Stimulated activated CD4-positive, alpha-beta T cell treated with anti-CD3 and anti-CD28 coated beads, Interleukin-15, amount 100 ng/mL, for 48 hours (primary cell): ENCODE data around the gene UMAD1.

Experiments used
- DNase-seq, 2 donors: peaks; one replicate each; pipeline ENCODE4 v3.0.0-alpha.2; 2020; ENCODE audit warnings: low read depth in 2 of 2

Gene UMAD1

GRCh38 chr7:7640221-7641128, at the start of gene UMAD1:
Gene UMAD1 (plus strand): TSS chr7:7640752. CDS start chr7:7673372, 32,620 bp downstream.
- DNase-seq = peak; percentile 95 to 98

GRCh38 chr7:7595451-7595850, 45.1 kb upstream of the UMAD1 start:
- no peak for DNase-seq

GRCh38 chr7:7596176-7596575, 44.4 kb upstream of the UMAD1 start:
- DNase-seq = no peak

- DNase-seq = no peak
Measured at GRCh38 chr7:7607010-7607409, 33.5 kb upstream of the UMAD1 start.

- DNase-seq = no peak
Measured at GRCh38 chr7:7609330-7609729, 31.2 kb upstream of the UMAD1 start.

GRCh38 chr7:7612519-7612918, 28.0 kb upstream of the UMAD1 start:
- no peak for DNase-seq

- no peak for DNase-seq
Measured at GRCh38 chr7:7613210-7613609, 27.3 kb upstream of the UMAD1 start.

- no peak for DNase-seq
Measured at GRCh38 chr7:7614018-7614741, 26.4 kb upstream of the UMAD1 start.

- DNase-seq = no peak
Measured at GRCh38 chr7:7617550-7617949, 23.0 kb upstream of the UMAD1 start.

GRCh38 chr7:7618410-7618809, 22.1 kb upstream of the UMAD1 start:
- DNase-seq = no peak

- DNase-seq = no peak
Measured at GRCh38 chr7:7620236-7620635, 20.3 kb upstream of the UMAD1 start.

- DNase-seq = no peak
Measured at GRCh38 chr7:7620644-7621210, 19.8 kb upstream of the UMAD1 start.

- no peak for DNase-seq
Measured at GRCh38 chr7:7628476-7628875, 12.1 kb upstream of the UMAD1 start.

- no peak for DNase-seq
Measured at GRCh38 chr7:7630626-7631329, 9.8 kb upstream of the UMAD1 start.

GRCh38 chr7:7639421-7639820, 1.1 kb upstream of the UMAD1 start:
- no peak for DNase-seq

GRCh38 chr7:7639847-7640220, 718 bp upstream of the UMAD1 start:
- peak; percentile 28 to 40 for DNase-seq

- DNase-seq = no peak
Measured at GRCh38 chr7:7641129-7641663, 644 bp downstream of the UMAD1 start.

GRCh38 chr7:7642081-7642480, 1.5 kb downstream of the UMAD1 start:
- no peak for DNase-seq

- no peak for DNase-seq
Measured at GRCh38 chr7:7647495-7648036, 7.0 kb downstream of the UMAD1 start.

- no peak for DNase-seq
Measured at GRCh38 chr7:7650682-7651206, 10.2 kb downstream of the UMAD1 start.

GRCh38 chr7:7651479-7651878, 10.9 kb downstream of the UMAD1 start:
- no peak for DNase-seq
